ENCODE measurements around the gene DPP8.

GRCh38 chr15:65418596-65418995, 98.9 kb downstream of the DPP8 start:
- no peak for TF ChIP-seq EZH2phosphoT487 (IDR thresholded peaks at IDR 0.05)
- TF ChIP-seq CTCF (IDR thresholded peaks at IDR 0.05), result no peak

Measured in neural progenitor cell (in vitro differentiated cells).